ENCODE measurements around the gene ADGRB3.

- TF ChIP-seq TEAD4 (IDR thresholded peaks at IDR 0.05), result no peak
- TF ChIP-seq, protein P1, sequence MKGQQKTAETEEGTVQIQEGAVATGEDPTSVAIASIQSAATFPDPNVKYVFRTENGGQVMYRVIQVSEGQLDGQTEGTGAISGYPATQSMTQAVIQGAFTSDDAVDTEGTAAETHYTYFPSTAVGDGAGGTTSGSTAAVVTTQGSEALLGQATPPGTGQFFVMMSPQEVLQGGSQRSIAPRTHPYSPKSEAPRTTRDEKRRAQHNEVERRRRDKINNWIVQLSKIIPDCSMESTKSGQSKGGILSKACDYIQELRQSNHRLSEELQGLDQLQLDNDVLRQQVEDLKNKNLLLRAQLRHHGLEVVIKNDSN (IDR thresholded peaks at IDR 0.05), result no peak
- no peak for TF ChIP-seq NFIC (IDR thresholded peaks at IDR 0.05)
Observed at GRCh38 chr6:69059413-69059812, 424.3 kb downstream of the ADGRB3 start.

Measured in Ishikawa (cell line).